Heart left ventricle (tissue), 16 donors: Measurements from ENCODE around the gene EIF5A. TPM values are rescaled to one million over a fixed set of nuclear protein-coding genes. Genes with fewer than 3 reads are reported as not detected.

ENCODE experiments used
- ATAC-seq, 4 donors: fragments of 200-7000 bp; cut with Tn5 transposase; one replicate each; pipeline ENCODE4 v1.9.1; 2020 to 2022; ENCODE audit warnings: moderate library complexity in 4 of 4, mild to moderate bottlenecking in 3 of 4, moderate number of reproducible peaks in 1 of 4
- DNase-seq, 5 donors: peaks; one replicate each; pipeline ENCODE4 v3.0.0-alpha.2; 2020
- H3K27ac ChIP-seq, 12 donors: fragments of 200-600 bp; sonication (generic) in 4 of 12; one replicate each; pipeline versions ENCODE4 v1.5.0 to v1.8.0; 2016 to 2022; ENCODE audit warnings: mild to moderate bottlenecking in 2 of 12
- H3K27me3 ChIP-seq, 9 donors: fragments of 200-600 bp; sonication (generic) in 2 of 9; one replicate each; pipeline versions ENCODE4 v1.5.1 to v1.8.0; 2016 to 2022; ENCODE audit warnings: mild to moderate bottlenecking in 3 of 9
- H3K36me3 ChIP-seq, 9 donors: fragments of 200-600 bp; sonication (generic) in 2 of 9; one replicate each; pipeline versions ENCODE4 v1.5.0 to v1.8.0; 2018 to 2022; ENCODE audit warnings: mild to moderate bottlenecking in 2 of 9
- H3K4me1 ChIP-seq, 12 donors: fragments of 200-600 bp; sonication (generic) in 4 of 12; one replicate each; pipeline versions ENCODE4 v1.5.0 to v1.8.0; 2016 to 2022; ENCODE audit warnings: mild to moderate bottlenecking in 3 of 12
- H3K4me3 ChIP-seq, 12 donors: fragments of 200-600 bp; sonication (generic) in 4 of 12; one replicate each; pipeline versions ENCODE4 v1.5.0 to v1.8.0; 2017 to 2022; ENCODE audit warnings: mild to moderate bottlenecking in 9 of 12, moderate library complexity in 4 of 12
- H3K9me3 ChIP-seq, 12 donors: fragments of 200-600 bp; sonication (generic) in 4 of 12; one replicate each; pipeline versions ENCODE4 v1.5.0 to v1.8.0; 2016 to 2022; ENCODE audit warnings: mild to moderate bottlenecking in 1 of 12
- POLR2A ChIP-seq, 2 donors: fragments of 450-650 bp; IDR thresholded peaks; one replicate each; pipeline ENCODE4 v1.6.1; 2017; ENCODE audit warnings: antibody characterized with exemption in 2 of 2, mild to moderate bottlenecking in 2 of 2, moderate library complexity in 2 of 2
- WGBS, 4 donors: extraction: QIAGEN DNeasy Blood & Tissue Kit in 2 of 4; methylation state at CpG; one replicate each; pipeline versions ENCODE4 v1.1.5 to v1.1.7; 2013 to 2018; 5-methylcytosine and 5-hydroxymethylcytosine counted together
- intact Hi-C, 10 donors: fragments of 100-400 bp; cut with DNase I; formaldehyde crosslinking; loops; one replicate each; pipeline versions ENCODE4 v1.11.1 to v1.14.2; 2022
- long read RNA-seq, 3 donors: library from polyadenylated mRNA; unstranded; transcript quantifications; one replicate each; pipeline ENCODE4 v2.0.0, GENCODE V29; 2020 to 2021
- polyA plus RNA-seq, 2 donors: library from polyadenylated mRNA; stranded (reverse); fragments of 200-250 nt; gene quantifications; one replicate each; pipeline ENCODE4 v1.2.3, GENCODE V29; 2013
- total RNA-seq, 9 donors: library from RNA; depleted of rRNA in 2 of 9; stranded (reverse); fragments of >200 nt in 2 of 9; fragmentation: NEBNext Ultra II Directional in 3 of 9; extraction: Animal tissue kit (Norgen Biotek cat#: 25700) in 3 of 9; gene quantifications; one replicate each; pipeline versions ENCODE4 v1.1.0 to v1.2.4, GENCODE V29; 2016 to 2023
- TF ChIP-seq, protein P1 (sequence below), 12 donors: fragments of 200-600 bp; sonication (generic) in 4 of 12; IDR thresholded peaks; one replicate each; pipeline versions ENCODE4 v1.5.0 to v1.8.0; 2018 to 2022; ENCODE audit warnings: antibody characterized with exemption in 12 of 12, mild to moderate bottlenecking in 5 of 12
- donor health status: ischemic (EF 13 %, LVEDD 7.1; RV severe dilation, severe dysfunction).
- donor health status: healthy with polysubstance abuse.
- donor health status: DM: no; HTN: yes; CAD: no.
- donor health status: DM: no; HTN: no; CAD: no.
- donor health status: ischemic (EF 25% LVEDD 6.9; RV normal size, moderate dysfunction).
- donor health status: ischemic (EF 25% LVEDD 5.7; RV mildly dilated, moderate dysfunction).
- donor health status: healthy.
- donor health status: DM: yes; HTN: yes; CAD: no.
- donor health status: ischemic (EF 35%, LVEDD 5.7; RV mildly dilated, moderate dysfunction).
- donor health status: nonischemic (EF 11% LVEDD 7.7; RV severe dilation, severe dysfunction).
- donor health status: DM: yes; HTN: yes; CAD: no.
- donor health status: PGD.
- donor health status: ischemic (EF 29% LVEDD 5.4; RV normal size, mild dysfunction).
- donor health status: nonischemic (EF 23%, LVEDD 6.1; RV moderate dilation, normal function).

EIF5A gene
- total RNA-seq (100 to 1,000 TPM; 120 to 500 (median 257) TPM), polyA plus RNA-seq (100 to 1,000 TPM; 403 to 934 TPM)
- long read RNA-seq, donor 1, transcript EIF5A-202 (6 exons, 1,511 nt): major isoform, 256 of 294 reads
- long read RNA-seq, donor 1, partial matches to known transcripts: 13 of 294 reads
- long read RNA-seq, donor 1, other reads (novel, unspliced or antisense): 16 of 294 reads
- long read RNA-seq, donor 2, transcript EIF5A-202 (6 exons, 1,511 nt): major isoform, 679 of 737 reads
- long read RNA-seq, donor 2, transcript EIF5A-201 (6 exons, 1,256 nt): minor isoform, 6 of 737 reads
- long read RNA-seq, donor 2, transcript EIF5A-205 (6 exons, 1,271 nt): minor isoform, 8 of 737 reads
- long read RNA-seq, donor 2, partial matches to known transcripts: 27 of 737 reads
- long read RNA-seq, donor 2, other reads (novel, unspliced or antisense): 13 of 737 reads
- long read RNA-seq, donor 3, transcript EIF5A-202 (6 exons, 1,511 nt): major isoform, 481 of 562 reads
- long read RNA-seq, donor 3, transcript EIF5A-205 (6 exons, 1,271 nt): minor isoform, 27 of 562 reads
- long read RNA-seq, donor 3, partial matches to known transcripts: 31 of 562 reads
- long read RNA-seq, donor 3, other reads (novel, unspliced or antisense): 21 of 562 reads

DNA sequence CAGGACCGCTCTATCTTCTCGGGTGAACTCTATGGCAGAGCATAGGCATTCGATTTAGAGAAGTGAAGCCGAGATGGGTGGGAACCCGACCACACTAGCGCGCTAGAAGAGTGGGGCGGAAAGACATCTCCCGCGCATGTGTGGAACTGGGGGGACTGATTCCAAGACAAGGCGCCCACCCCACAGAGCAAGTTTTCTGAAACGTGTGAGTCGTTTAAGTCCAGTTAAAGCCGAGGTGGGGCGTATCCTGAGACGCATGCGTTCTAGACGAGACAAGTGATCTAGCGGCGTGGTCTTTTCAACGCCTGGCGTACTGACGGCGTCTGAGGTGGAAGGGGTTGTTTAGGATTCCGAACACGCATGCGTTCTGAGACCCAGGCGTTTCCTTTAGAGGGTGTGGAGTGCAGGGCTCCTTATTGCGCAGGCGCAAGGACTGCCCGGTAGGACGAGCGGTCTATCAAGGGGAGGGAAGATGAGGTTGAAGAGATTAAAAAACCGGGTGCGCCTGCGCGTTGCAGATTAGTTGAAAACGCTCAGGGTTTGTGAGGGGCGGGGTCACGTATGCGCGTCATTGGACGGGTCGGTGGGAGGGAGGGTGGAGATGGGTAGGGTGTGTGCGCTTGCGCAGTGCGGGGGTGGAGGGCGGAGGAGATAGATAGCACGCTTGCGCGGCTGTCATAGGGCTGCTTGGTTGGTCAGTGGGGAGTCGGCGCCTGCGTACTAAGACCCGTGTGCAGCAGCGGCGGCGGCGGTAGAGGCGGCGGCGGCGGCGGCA, at the start of gene EIF5A:
Gene EIF5A, plus strand, starts transcription at position 718 of the 775 bp plus-strand sequence. CDS start 2,008 bp downstream, outside the sequence.
- Histone ChIP-seq H3K27me3 (no peaks in the 10 kb centered on the region), H3K27ac (peak within 1 kb of the TSS; percentile 85 to 100 (median 97)), H3K4me3 (peak within 1 kb of the TSS; percentile 69 to 98 (median 92)), H3K9me3 (no peaks in the 10 kb centered on the region), H3K4me1 (peaks cover 4 to 39% (median 28%) of the 10 kb centered on the region in 12 donors), H3K36me3 (peaks cover 0 to 30% (median 26%) of the 10 kb centered on the region in 9 donors)
- peak in 1 of 2 donors; percentile 78 for TF ChIP-seq POLR2A (IDR thresholded peaks at IDR 0.05)
- TF ChIP-seq, protein P1, sequence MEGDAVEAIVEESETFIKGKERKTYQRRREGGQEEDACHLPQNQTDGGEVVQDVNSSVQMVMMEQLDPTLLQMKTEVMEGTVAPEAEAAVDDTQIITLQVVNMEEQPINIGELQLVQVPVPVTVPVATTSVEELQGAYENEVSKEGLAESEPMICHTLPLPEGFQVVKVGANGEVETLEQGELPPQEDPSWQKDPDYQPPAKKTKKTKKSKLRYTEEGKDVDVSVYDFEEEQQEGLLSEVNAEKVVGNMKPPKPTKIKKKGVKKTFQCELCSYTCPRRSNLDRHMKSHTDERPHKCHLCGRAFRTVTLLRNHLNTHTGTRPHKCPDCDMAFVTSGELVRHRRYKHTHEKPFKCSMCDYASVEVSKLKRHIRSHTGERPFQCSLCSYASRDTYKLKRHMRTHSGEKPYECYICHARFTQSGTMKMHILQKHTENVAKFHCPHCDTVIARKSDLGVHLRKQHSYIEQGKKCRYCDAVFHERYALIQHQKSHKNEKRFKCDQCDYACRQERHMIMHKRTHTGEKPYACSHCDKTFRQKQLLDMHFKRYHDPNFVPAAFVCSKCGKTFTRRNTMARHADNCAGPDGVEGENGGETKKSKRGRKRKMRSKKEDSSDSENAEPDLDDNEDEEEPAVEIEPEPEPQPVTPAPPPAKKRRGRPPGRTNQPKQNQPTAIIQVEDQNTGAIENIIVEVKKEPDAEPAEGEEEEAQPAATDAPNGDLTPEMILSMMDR (IDR thresholded peaks at IDR 0.05): no peak
- peak; percentile 91 to 97 (median 95) for ATAC-seq
- 0 to 1% (median 0%) methylated on average over 63 to 64 of the region's 64 CpGs for WGBS, 4 donors
- peak; percentile 100 for DNase-seq
- intact Hi-C loops: loop anchor here in 5 of 10 donors (1.0 to 5.0 kb wide), 6 partner anchors 54 to 380 kb away; partner anchors contain the start of genes ELP5 (in 3 of the 5), ACADVL (in 1 of the 5), CTDNEP1 (in 1 of the 5) and DLG4 (in 1 of the 5)

DNA sequence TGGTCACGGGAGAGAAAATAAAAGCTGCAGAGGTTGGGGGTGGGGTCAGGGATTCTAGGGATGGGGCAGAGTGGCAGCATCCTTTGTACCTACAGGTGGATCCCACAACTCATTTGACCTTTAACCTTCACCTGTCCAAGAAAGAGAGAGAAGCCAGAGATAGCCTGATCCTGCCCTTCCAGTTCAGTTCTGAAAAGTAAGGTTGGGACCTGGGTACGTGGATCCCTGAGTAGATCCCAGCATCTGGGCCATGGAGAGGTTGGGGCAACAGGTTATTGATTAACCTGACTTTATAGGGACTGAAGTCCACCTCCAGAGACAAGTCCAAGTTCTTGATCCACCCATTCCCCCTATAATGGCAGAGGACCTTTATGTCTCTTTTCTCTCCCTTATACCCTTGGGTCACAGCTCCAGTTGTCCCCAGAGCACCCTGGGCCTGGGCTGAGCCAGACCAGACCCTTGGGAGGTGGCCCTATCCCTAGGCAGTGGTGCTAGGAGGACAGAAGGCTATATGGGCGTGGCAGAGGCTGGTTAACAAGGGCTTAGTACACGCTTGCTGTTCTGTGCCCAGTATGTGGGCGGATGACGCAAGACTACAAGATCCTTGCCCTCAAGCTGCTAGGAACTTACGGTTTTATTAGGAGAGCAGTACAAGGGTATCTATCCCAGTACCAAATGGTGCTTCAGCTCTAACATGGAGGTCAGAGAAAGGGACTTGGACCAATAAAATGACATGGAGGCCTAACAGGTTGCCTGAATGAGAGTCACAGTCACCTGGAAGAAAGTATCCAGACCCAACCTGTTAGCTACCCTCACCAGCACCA, 48.5 kb upstream of the EIF5A start:
- ATAC-seq (no peak), DNase-seq (no peak)
- H3K4me3 ChIP-seq: no peak overlapping the region
- H3K4me1 ChIP-seq: peaks cover 0 to 37% (median 25%) of the 10 kb centered on the region in 12 donors
- peaks cover 18 to 35% (median 30%) of the 10 kb centered on the region in 9 donors for H3K27me3 ChIP-seq
- no peak overlapping the region for H3K27ac ChIP-seq
- TF ChIP-seq POLR2A (IDR thresholded peaks at IDR 0.05): no peak
- TF ChIP-seq, protein P1 (IDR thresholded peaks at IDR 0.05): no peak
- no peaks in the 10 kb centered on the region for H3K9me3 ChIP-seq
- intact Hi-C loops: loop anchor here in 2 of 10 donors (5.0 to 10.0 kb wide), 2 partner anchors 43 to 316 kb away; partner anchors contain the start of gene CD68 (in 1 of the 2)
- H3K36me3 ChIP-seq: peaks cover 0 to 61% (median 56%) of the 10 kb centered on the region in 9 donors
- 83 to 95% (median 90%) methylated on average over 7 of the region's 7 CpGs for WGBS, 4 donors

DNA sequence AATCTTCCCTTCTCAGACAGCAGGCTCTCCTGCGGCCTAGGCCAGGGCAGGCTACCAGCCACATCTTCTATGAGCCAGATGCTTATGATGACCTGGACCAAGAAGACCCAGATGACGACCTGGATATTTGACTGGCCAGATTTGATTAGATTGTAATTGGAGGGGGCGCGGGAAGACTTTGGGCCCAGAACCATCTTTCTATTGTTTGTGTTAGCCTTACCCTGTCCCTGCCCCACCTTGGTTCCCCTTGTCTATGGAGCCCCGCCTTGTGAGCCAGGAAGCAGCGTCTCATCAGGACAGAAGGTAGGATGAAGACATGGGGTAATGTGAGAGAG, 47.9 kb upstream of the EIF5A start:
- 89 to 95% (median 94%) methylated on average over 6 of the region's 6 CpGs for WGBS, 4 donors
- Histone ChIP-seq H3K27ac (no peak overlapping the region), H3K27me3 (peaks cover 18 to 41% (median 36%) of the 10 kb centered on the region in 9 donors), H3K4me1 (peaks cover 0 to 36% (median 23%) of the 10 kb centered on the region in 12 donors), H3K4me3 (no peak overlapping the region), H3K36me3 (peaks cover 0 to 55% (median 50%) of the 10 kb centered on the region in 9 donors), H3K9me3 (no peaks in the 10 kb centered on the region)
- ATAC-seq: no peak
- no peak for DNase-seq
- intact Hi-C loops: loop anchor here in 2 of 10 donors (5.0 to 10.0 kb wide), 2 partner anchors 43 to 315 kb away; partner anchors contain the start of gene CD68 (in 1 of the 2)
- TF ChIP-seq POLR2A (IDR thresholded peaks at IDR 0.05): no peak
- TF ChIP-seq, protein P1 (IDR thresholded peaks at IDR 0.05): no peak
